GM12801 (cell line): ENCODE measurements around the gene VIPR2.

Experiments
- TF ChIP-seq, protein P1 (sequence below): IDR thresholded peaks from one replicate; pipeline ENCODE4 v1.5.1; 2011; ENCODE audit warnings: control low read depth; ENCODE audit not compliant: insufficient read length; ENCODE audit errors: extremely low read depth

The VIPR2 gene

GRCh38 chr7:159122276-159122675 lies 22.4 kb downstream of the VIPR2 start:
- TF ChIP-seq, protein P1, sequence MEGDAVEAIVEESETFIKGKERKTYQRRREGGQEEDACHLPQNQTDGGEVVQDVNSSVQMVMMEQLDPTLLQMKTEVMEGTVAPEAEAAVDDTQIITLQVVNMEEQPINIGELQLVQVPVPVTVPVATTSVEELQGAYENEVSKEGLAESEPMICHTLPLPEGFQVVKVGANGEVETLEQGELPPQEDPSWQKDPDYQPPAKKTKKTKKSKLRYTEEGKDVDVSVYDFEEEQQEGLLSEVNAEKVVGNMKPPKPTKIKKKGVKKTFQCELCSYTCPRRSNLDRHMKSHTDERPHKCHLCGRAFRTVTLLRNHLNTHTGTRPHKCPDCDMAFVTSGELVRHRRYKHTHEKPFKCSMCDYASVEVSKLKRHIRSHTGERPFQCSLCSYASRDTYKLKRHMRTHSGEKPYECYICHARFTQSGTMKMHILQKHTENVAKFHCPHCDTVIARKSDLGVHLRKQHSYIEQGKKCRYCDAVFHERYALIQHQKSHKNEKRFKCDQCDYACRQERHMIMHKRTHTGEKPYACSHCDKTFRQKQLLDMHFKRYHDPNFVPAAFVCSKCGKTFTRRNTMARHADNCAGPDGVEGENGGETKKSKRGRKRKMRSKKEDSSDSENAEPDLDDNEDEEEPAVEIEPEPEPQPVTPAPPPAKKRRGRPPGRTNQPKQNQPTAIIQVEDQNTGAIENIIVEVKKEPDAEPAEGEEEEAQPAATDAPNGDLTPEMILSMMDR = no peak

DNA sequence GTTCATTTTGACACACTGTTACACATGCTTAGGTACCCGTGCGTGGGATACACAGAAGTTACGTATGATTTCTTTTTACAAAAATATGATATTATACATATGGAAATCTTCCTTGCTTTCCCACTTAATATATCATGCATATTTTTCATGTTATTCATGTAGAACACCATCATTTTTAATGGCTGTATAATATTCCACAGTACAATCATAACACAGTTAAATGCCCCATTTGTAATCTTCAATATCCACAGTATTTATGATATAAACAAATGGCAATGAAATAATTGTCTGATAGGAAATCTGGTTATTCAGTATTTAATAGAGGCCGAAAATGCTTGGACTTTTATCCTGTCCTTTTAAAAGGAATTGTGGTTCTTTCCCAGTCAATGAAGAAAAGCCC lies 23.2 kb downstream of the VIPR2 start:
- TF ChIP-seq, protein P1 = no peak

DNA sequence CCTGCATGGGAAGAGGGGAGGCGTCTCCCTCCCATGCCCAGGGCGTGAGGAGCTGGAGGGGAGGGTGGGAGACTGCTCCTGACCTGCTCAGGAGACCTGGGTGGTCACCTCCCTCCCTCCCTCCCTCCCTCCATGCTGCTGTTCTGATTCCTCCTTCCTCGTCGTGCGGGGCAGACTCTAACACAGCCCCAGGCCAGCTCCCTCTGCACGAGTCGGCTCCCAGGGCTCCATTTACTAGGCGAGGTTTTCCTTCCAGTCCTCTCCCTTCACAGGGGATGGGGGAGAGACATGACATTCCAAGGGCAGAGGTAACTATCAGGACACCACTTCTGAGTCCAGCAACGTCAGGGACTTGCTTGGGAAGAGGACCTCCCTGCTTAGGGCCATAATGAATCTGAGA lies 23.6 kb downstream of the VIPR2 start:
- TF ChIP-seq, protein P1 = no peak

GRCh38 chr7:159120540-159120919 lies 24.1 kb downstream of the VIPR2 start:
- TF ChIP-seq, protein P1 = no peak

DNA sequence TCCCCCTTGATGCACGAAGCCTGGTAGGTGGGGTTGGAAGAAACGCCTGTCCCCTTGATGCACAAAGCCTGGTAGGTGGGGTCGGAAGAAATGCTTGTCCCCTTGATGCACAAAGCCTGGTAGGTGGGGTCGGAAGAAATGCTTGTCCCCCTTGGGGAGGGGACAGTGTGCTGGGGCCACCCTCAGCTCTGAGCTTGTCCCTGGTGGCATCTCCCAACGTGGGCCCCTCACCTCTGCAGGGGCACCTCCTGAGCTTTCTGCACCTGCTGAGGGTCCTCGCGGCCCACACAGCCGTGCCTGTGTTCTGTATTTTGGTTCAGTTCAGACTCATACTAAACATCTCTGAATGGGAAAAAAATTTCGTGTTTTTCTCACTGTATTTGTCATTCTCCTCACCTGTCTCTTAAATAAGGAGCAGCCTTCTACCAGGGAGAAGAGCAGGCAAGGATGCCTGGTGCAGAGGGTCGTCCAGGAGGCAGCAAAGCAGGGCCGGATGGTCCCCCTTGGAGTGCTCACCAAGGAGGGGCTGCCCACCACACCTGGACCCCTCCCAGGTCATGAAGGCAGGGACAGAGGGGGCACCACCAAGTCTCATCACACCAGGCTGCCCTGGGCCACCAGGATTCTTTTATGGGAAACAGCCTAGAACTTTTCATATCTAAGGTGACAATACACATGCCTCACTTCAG lies 24.7 kb downstream of the VIPR2 start:
- TF ChIP-seq, protein P1 = no peak

GRCh38 chr7:159119026-159119741 lies 25.5 kb downstream of the VIPR2 start:
- TF ChIP-seq, protein P1 = no peak

GRCh38 chr7:159118623-159119022 lies 26.0 kb downstream of the VIPR2 start:
- TF ChIP-seq, protein P1 = no peak
